SW 1271 (cell line): ENCODE data around the gene SCARB1.

Experiments used
- DNase-seq, 2 experiments: peaks; one replicate each; lab custom pipeline; 2025; lab: John Stamatoyannopoulos, UW

Gene SCARB1

GRCh38 chr12:124821252-124822200 lies 42.1 kb downstream of the SCARB1 start:
- DNase-seq = no peak

GRCh38 chr12:124820199-124820598 lies 43.5 kb downstream of the SCARB1 start:
- no peak for DNase-seq

GRCh38 chr12:124819525-124819924 lies 44.1 kb downstream of the SCARB1 start:
- no peak for DNase-seq

GRCh38 chr12:124819080-124819479 lies 44.6 kb downstream of the SCARB1 start:
- no peak for DNase-seq

DNA sequence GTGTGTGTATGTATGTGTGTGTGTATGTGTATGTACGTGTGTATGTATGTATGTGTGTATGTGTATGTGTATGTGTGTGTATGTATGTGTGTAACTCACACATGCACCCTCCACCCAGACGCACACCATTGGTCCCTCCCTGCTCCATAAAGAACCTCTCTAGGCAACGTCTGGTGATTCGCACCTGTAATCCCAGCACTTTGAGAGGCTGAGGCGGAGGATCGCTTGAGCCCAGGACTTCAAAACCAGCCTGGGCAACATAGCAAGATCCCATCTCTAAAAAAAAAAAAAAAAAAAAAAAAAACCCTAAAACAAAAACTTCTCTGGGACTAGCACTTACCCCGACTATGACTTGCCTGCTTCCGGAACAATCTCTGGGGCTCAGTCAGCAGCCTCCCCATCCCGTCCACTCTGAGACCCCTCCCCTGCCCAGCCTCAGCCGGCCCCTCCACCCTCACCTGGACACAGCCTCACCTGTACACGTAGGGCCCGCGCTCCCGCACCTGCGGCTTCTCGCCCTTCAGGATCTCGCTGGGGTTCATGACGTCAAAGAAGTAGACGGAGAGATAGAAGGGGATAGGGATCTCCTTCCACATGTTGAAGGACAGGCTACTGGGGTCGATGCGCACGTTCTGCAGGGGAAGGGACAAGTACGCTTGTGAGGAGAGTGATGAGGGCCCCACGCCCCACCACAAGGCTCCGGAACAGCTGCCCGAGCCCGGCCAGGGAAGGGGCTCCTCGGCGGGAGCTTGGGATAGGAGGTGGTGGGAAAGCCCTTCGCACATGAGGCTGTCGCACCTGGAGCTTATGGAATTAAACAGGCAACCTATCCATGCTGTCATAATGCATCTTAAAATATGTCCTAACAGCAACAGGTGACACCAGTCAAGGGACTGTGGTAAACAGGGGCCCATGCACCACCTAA lies 46.3 kb downstream of the SCARB1 start:
- no peak for DNase-seq

- no peak for DNase-seq
These were observed 47.3 kb downstream of the SCARB1 start for GRCh38 chr12:124816295-124816854.

GRCh38 chr12:124814741-124815613 lies 48.7 kb downstream of the SCARB1 start:
- DNase-seq = no peak

DNA sequence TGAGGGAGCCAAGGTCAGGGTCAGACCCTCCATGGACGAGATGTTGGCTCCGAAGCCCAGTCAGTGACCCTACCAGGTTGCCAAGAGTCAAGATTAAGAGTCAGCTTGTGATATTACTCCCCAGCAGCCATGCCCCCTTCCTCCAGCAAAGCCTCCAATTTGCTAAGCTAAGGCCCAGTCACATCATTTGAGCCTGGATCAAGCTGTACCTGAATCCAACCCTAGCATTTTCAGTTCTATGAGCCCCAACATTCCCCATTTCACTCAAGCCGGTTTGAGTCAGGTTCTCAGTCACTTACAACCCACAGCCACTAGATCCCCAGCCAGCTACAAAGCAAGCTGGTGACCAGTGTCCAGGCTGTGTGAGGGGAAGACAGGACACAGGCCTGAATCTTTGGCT lies 49.9 kb downstream of the SCARB1 start:
- no peak for DNase-seq

DNA sequence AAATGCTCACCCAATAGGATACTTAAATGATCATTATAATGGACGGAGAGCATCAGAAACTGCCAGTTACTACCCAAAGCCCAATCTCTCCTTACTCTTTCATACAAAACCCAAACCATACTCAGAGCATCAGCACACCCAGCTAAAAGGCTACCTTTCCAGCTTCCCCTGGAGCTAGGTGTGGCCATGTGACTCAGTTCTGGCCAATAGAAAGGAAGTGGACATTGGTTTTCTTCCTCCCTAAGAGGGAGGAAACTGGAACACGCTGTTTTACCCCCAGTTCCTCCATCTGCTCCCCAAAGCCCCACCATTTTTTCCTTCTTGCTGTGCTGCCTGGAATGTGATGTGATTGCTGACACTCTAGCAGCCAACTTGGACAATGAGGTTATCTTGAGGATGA lies 50.7 kb downstream of the SCARB1 start:
- DNase-seq = no peak

DNA sequence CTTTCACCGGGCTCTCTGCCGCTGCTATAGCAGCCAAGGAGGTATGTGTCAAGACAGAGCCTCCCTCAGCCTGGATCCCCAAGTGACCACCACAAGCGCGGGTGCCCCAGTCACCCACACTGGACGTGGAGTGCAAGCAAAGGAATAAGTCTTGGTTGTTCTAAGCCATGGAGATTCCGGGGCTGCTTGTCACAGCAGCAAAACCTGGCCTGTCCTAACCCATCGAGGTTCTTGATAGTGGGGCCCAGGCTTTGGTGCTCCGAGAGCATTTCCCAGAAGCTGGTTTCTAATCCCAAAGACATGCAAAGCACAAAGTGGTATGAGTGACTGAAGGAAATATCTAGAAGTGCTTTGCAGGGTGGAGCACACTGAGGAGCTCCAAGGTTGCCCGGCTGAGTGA lies 51.3 kb downstream of the SCARB1 start:
- DNase-seq = no peak

GRCh38 chr12:124811633-124812032 lies 52.0 kb downstream of the SCARB1 start:
- no peak for DNase-seq

- DNase-seq = no peak
These were observed 53.8 kb downstream of the SCARB1 start for GRCh38 chr12:124809878-124810277.

DNA sequence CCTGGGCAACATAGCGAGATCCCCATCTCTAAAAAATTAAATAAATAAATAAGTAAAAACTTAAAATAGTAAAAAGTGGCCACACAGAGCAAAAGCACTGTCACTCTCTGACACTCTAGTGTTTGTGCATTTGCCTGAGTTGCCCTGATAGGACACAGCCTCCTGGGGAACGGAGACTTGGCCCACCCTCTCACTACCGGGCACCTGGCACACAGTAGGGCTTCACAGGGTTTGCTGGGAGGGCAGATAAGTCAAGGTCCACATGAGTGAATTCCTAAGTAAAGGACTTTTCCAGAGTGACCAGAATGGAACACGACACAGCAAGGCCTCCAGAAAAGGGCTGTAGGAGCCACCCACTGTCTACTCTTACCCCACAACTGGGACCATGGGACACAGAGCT lies 54.3 kb downstream of the SCARB1 start:
- DNase-seq = no peak

DNA sequence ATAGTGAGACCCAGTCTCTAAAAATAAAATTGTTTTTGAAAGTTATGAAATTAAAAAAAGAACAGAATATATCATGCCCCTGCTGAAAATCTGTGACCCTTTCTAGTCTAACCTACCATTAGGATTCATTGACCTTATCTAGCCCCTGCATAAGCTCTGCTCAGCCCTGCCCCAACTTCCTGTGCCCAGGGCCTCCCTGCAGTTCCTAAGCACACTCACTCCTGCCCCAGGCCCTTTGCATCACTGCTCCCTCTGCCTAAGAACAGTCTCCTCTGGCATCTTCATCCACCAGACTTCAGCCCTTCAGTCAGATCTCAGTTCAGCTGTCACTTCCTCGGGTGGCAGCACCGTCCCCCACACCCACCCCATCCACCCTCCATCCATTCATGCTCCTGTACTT lies 55.4 kb downstream of the SCARB1 start:
- DNase-seq = no peak

- DNase-seq = no peak
These were observed 57.6 kb downstream of the SCARB1 start for GRCh38 chr12:124805876-124806668.

GRCh38 chr12:124805050-124805449 lies 58.6 kb downstream of the SCARB1 start:
- DNase-seq = no peak

DNA sequence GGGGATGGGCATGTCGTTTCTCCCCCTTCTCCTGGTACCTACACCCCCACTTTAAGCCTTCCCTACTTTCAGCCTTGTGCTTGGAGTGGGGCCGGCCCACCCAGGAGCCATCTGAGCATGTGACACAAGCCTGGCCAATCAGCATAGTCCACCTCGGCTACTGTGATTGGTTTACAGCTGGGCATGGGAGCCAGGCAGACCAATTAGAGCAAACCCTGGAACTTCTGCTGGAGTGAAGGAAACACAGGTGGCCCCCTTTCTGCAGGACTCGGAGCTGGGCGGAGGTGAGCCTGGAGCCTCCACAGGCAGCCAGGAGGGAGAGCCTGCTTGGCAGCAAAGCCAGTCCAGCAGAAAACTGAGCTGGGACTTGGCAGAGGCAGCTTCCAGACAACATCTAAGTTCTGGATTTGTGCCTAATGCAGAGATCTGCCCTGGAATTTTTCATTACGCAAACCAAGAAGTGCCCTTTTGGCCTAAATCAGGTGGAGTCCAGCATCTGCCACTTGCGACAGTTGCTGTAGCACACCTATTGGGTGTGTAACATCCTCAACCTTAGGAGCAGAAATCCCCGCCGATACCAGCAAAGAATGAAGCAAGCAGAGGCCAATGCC lies 59.5 kb downstream of the SCARB1 start:
- DNase-seq = no peak

- DNase-seq = no peak
These were observed 61.3 kb downstream of the SCARB1 start for GRCh38 chr12:124802361-124802760.

GRCh38 chr12:124800506-124800905 lies 63.2 kb downstream of the SCARB1 start:
- DNase-seq = no peak

DNA sequence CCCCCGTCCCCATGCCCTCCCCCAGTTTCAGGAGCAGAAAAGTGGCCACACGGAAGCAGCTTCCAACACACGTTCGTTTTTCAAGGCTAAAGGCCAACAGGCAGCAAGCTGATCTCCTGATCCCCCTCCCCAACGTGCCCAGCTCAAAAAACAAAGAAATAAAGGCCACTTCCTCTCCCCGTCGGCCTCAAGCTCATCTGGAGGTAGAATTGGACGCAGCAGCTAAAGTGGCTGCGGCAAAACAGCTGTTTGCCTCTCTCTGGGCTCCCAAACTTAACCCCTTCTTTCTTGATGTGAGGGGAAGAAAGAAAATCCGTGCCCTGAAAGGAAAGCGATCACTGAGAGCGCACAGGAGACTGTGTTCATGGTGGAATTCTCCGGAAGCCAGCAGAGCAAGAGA lies 66.3 kb downstream of the SCARB1 start:
- DNase-seq = no peak
